Activated CD8-positive, alpha-beta memory T cell treated with anti-CD3 and anti-CD28 coated beads, Interleukin-2, amount 50 U/mL, for 48 hours (primary cell): ENCODE results near the gene GPC4.
"Not testable (repeated sequence)": the region's sequence is repeated elsewhere in the genome, so short reads cannot be mapped to it uniquely, and the experiment has no call there.

Experiments used
- DNase-seq: peaks from one replicate; pipeline ENCODE4 v3.0.0-alpha.2; 2020

Gene GPC4

GRCh38 chrX:133365871-133366611 lies 49.2 kb downstream of the GPC4 start:
- no peak for DNase-seq

GRCh38 chrX:133364865-133365264 lies 50.4 kb downstream of the GPC4 start:
- no peak for DNase-seq

- DNase-seq, result no peak
Observed at GRCh38 chrX:133364196-133364595, 51.1 kb downstream of the GPC4 start.

GRCh38 chrX:133362538-133362937 lies 52.8 kb downstream of the GPC4 start:
- DNase-seq, result no peak

- DNase-seq, result no peak
Observed at GRCh38 chrX:133359466-133359865, 55.8 kb downstream of the GPC4 start.

- DNase-seq, result no peak
Observed at GRCh38 chrX:133353233-133353632, 62.1 kb downstream of the GPC4 start.

- DNase-seq, result no peak
Observed at GRCh38 chrX:133350751-133351150, 64.5 kb downstream of the GPC4 start.

GRCh38 chrX:133346026-133346425 lies 69.3 kb downstream of the GPC4 start:
- no peak for DNase-seq

DNA sequence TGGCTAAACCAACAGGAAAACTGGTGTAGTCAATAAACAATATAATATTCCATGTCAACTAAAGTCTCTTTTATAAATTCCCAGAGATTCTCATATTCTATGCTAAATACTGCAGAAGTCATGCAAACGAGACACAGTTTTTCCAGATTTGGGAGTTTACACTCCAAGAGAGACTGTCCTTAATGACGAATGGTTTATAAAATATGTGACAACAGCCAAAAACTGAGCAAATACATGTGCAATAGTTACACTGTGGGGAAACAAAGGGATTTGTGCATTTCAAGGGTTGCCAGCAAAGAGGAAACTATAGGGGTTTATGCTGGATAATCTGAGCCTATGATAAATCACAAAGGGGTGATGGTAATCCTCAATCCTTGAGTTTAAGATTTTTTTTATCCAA lies 75.7 kb downstream of the GPC4 start:
- DNase-seq, result no peak

- no peak for DNase-seq
Observed at GRCh38 chrX:133337250-133337649, 78.0 kb downstream of the GPC4 start.

GRCh38 chrX:133335027-133335426 lies 80.3 kb downstream of the GPC4 start:
- no peak for DNase-seq

GRCh38 chrX:133333154-133333750 lies 82.0 kb downstream of the GPC4 start:
- DNase-seq, result no peak

GRCh38 chrX:133332737-133333136 lies 82.6 kb downstream of the GPC4 start:
- DNase-seq, result no peak

GRCh38 chrX:133330956-133331355 lies 84.3 kb downstream of the GPC4 start:
- no peak for DNase-seq

DNA sequence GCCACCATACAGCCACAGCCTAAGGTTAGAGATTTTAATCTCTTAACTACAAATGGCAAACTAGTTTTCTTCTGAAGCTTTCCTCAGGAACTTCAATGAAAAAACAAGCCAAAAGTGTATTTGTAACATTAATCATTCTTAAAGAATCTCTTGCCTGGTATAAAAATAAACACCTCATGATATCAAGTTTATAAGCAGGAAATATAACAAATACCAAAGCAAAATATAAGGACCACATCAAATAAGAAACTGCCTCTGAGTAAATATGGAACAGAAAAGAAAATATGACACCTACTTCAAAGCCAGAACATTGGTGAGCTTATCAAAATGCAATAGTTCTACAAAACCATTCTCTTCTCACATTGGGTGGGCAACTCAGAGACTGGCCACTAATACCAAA lies 89.9 kb downstream of the GPC4 start:
- no peak for DNase-seq

DNA sequence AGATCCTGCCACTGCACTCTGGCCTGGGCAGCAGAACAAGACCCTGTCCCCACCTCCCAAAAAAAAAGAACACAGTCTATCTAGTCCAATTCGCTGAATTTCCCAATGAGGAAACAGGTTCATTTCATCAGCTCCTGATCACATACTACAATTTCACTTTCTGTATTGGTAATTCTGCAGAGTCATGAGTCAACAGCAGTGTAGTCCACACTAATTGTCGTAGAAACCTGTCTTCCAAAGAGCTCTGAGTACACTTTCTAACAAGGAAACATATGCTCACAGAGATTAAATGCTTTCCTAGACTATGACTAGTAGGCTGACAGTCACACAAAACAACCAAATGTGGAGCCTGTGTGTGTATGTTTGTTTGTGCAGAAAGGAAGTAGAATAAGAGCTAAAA lies 91.9 kb downstream of the GPC4 start:
- DNase-seq, result no peak

- not testable (repeated sequence) for DNase-seq
Observed at GRCh38 chrX:133322269-133322668, 93.0 kb downstream of the GPC4 start.

- DNase-seq, result no peak
Observed at GRCh38 chrX:133321451-133321850, 93.8 kb downstream of the GPC4 start.

DNA sequence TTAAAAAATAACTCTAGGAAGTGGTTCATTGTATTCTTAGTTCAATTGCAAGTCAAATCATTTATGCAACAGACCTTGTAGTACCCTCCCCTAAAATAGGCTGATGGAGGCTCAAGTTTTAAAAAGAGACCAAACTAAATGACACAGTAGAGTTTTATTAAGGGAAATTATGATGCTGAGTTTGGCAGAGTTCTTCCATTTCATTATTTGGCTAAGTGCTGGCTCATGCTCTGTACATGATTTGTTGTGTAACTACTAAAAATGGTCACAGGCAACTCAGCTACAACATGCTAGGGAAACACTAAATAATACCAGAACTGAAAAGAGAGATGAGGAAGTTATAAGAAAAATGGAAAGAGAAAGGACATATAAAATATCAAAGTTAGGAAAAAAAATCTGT lies 101.0 kb downstream of the GPC4 start:
- no peak for DNase-seq

GRCh38 chrX:133308499-133308897 lies 106.8 kb downstream of the GPC4 start:
- DNase-seq, result no peak

DNA sequence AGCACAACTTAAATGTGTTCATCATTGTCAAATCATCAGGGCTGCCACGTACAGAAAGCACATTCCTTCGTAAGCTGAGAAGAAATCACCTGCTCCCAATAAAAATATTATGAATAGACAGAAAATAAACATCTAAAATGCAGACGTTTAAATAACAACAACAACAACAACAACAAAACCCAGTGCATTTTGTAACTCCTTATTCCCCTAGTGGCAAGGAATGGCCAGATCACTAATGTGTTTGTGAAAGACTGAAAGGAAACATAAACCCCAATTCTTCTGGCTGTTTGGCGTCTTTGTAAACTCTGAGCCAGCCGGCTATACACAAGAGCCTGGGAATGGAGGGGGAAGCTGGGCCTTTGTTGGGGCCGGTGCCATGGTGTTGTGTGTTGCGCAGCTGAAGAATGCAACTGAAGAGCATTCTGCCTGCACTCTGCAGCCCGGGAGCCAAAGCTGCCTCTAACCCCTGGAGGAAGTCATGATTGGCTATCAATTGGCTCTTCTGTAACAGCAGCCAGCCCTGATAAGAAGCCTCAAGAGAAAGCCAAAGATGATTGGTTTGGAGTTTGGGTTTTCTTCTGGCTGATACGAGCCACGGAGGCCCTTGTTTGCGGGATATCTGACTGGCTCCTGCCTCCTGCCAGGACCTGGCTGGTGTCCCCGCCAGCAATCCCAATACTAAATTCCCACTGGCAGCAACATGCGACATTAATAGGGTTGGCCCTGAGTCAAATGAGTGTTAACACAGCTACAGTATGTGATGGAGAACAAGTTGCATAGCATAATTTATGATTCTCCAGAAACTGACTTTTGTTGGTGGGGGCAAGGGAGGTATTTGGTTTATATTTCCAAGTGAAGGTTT lies 107.4 kb downstream of the GPC4 start:
- DNase-seq, result no peak

DNA sequence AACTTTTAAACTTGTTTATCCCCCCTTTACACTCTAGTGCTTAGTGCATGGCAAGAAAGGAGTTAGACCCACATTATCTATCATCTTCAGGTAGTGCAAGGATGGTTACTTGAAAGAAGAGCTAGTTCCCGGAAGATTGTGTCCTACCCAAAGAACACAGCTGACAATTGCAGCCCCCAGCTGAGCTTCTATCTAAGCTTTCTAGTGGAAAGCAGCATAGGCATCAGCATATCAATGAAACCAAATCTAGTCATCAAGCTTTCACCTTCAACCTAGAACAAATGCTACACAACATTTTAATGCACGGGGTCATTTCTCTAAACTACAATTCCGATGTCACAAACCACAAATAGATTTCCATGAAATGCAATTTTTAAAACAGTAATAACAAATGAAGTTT lies 108.2 kb downstream of the GPC4 start:
- DNase-seq, result no peak

GRCh38 chrX:133306316-133306715 lies 109.0 kb downstream of the GPC4 start:
- DNase-seq, result no peak

DNA sequence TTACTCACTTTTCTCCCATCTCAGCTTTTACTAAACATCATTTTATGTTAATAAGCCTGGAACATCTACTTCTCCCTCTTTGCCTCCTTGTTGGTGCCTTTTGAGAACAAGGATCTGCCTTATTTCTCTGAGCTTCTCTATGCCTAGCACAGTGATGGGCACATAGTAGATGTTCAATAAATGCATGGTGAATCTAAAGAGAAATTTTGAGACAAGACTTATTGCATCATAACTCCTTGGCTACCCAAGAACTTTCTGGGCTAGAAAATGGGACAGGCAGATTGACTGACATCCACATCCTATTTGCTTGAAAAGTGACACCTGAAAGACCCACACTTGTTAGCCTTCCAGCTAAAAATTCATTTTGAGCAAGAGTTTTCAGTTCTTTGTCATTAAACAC lies 109.9 kb downstream of the GPC4 start:
- DNase-seq, result no peak
